Fibroblast of pulmonary artery (primary cell): ENCODE data around the gene NLK.

ENCODE experiments used
- DNase-seq: peaks from one replicate; pipeline ENCODE4 v3.0.0-alpha.2; 2010; ENCODE audit warnings: low read depth
- H3K4me3 ChIP-seq: replicated peaks from 2 replicates; pipeline ENCODE4 v1.5.1; 2011; ENCODE audit warnings: low read depth, mild to moderate bottlenecking, control low read depth, low read length, moderate library complexity
- CTCF ChIP-seq: IDR thresholded peaks from 2 replicates; pipeline ENCODE4 v1.5.1; 2011; ENCODE audit warnings: mild to moderate bottlenecking, control low read depth, low read length, inconsistent platforms; ENCODE audit errors: missing control alignments

NLK gene

GRCh38 chr17:28160610-28161009, 118.1 kb downstream of the NLK start:
- no peak overlapping the region for H3K4me3 ChIP-seq
- no peak for TF ChIP-seq CTCF
- DNase-seq, result no peak

GRCh38 chr17:28161311-28161710, 118.8 kb downstream of the NLK start:
- DNase-seq, result no peak
- no peak for TF ChIP-seq CTCF
- no peak overlapping the region for H3K4me3 ChIP-seq

- no peak for TF ChIP-seq CTCF
- H3K4me3 ChIP-seq, result no peak overlapping the region
- DNase-seq, result no peak
Measured at GRCh38 chr17:28166478-28166877, 124.0 kb downstream of the NLK start.

GRCh38 chr17:28169621-28170349, 127.3 kb downstream of the NLK start:
- no peak for TF ChIP-seq CTCF
- DNase-seq, result no peak
- H3K4me3 ChIP-seq, result no peak overlapping the region

- H3K4me3 ChIP-seq, result no peak overlapping the region
- TF ChIP-seq CTCF, result no peak
- no peak for DNase-seq
Measured at GRCh38 chr17:28170771-28171170, 128.3 kb downstream of the NLK start.

GRCh38 chr17:28173031-28173561, 130.6 kb downstream of the NLK start:
- H3K4me3 ChIP-seq, result no peak overlapping the region
- no peak for TF ChIP-seq CTCF
- no peak for DNase-seq

- DNase-seq, result peak; percentile 56
Measured at GRCh38 chr17:28173801-28174200, 131.3 kb downstream of the NLK start.

More at GRCh38 chr17:28173801-28174200, 131.3 kb downstream of the NLK start:
- TF ChIP-seq CTCF, result no peak
- no peak overlapping the region for H3K4me3 ChIP-seq
